OCI-LY3 (cell line): ENCODE results near the gene H2BK1.

Source experiments
- H2AFZ ChIP-seq: fragments of 200-600, 300-600 bp; shearing (Covaris generic); 2 replicates; pipeline ENCODE4 v1.6.0; 2014; ENCODE audit warnings: antibody characterized with exemption, low read depth, low read length
- H3K27ac ChIP-seq: fragments of 200-600, 300-600 bp; sonication (generic); 2 replicates; pipeline ENCODE4 v1.5.1; 2014; ENCODE audit warnings: mild to moderate bottlenecking, low read length, moderate library complexity, mixed read lengths
- H3K27me3 ChIP-seq: fragments of 200-600, 300-600 bp; sonication (generic); 2 replicates; pipeline ENCODE4 v1.6.1; 2014; ENCODE audit warnings: low read depth, low read length, mixed read lengths
- H3K36me3 ChIP-seq: fragments of 200-600, 300-600 bp; sonication (generic); replicated peaks from 2 replicates; pipeline ENCODE3; 2014; ENCODE audit warnings: low read depth, low read length, mixed read lengths
- H3K4me1 ChIP-seq: fragments of 300-600, 200-600 bp; sonication (generic); 2 replicates; pipeline ENCODE4 v1.6.1; 2014; ENCODE audit warnings: low read length, mixed read lengths
- H3K4me2 ChIP-seq: fragments of 200-600, 300-600 bp; sonication (generic); 2 replicates; pipeline ENCODE4 v1.6.1; 2014; ENCODE audit warnings: low read length, mixed read lengths
- H3K4me3 ChIP-seq: fragments of 300-600, 200-600 bp; sonication (generic); 2 replicates; pipeline ENCODE4 v1.5.1; 2014; ENCODE audit warnings: antibody characterized with exemption, mild to moderate bottlenecking, low read length, moderate library complexity
- H3K79me2 ChIP-seq: fragments of 300-600, 200-600 bp; shearing (Covaris generic); 2 replicates; pipeline ENCODE4 v1.6.1; 2014; ENCODE audit warnings: mild to moderate bottlenecking, low read length, mixed read lengths
- H3K9ac ChIP-seq: fragments of 300-600, 200-600 bp; shearing (Covaris generic); 2 replicates; pipeline ENCODE4 v1.6.0; 2014; ENCODE audit warnings: mild to moderate bottlenecking, low read length, moderate library complexity
- H3K9me3 ChIP-seq: fragments of 200-600, 300-600 bp; shearing (Covaris generic); 2 replicates; pipeline ENCODE4 v1.6.1; 2014; ENCODE audit warnings: low read length, mixed read lengths; ENCODE audit not compliant: insufficient read depth
- H4K20me1 ChIP-seq: fragments of 200-600, 300-600 bp; sonication (generic); 2 replicates; pipeline ENCODE4 v1.6.1; 2016; ENCODE audit warnings: low read length, mixed read lengths; ENCODE audit not compliant: insufficient read depth
- EZH2phosphoT487 ChIP-seq: fragments of 200-600 bp; shearing (Covaris generic); IDR thresholded peaks from 2 replicates; pipeline ENCODE4 v1.6.1; 2018; ENCODE audit warnings: antibody characterized with exemption, mixed run types, low read depth
- TF ChIP-seq, protein P1 (sequence below): fragments of 200-600, 300-600 bp; sonication (generic); IDR thresholded peaks from 2 replicates; pipeline ENCODE4 v1.5.1; 2014; ENCODE audit warnings: antibody characterized with exemption, low read length, low read depth

The H2BK1 gene

DNA sequence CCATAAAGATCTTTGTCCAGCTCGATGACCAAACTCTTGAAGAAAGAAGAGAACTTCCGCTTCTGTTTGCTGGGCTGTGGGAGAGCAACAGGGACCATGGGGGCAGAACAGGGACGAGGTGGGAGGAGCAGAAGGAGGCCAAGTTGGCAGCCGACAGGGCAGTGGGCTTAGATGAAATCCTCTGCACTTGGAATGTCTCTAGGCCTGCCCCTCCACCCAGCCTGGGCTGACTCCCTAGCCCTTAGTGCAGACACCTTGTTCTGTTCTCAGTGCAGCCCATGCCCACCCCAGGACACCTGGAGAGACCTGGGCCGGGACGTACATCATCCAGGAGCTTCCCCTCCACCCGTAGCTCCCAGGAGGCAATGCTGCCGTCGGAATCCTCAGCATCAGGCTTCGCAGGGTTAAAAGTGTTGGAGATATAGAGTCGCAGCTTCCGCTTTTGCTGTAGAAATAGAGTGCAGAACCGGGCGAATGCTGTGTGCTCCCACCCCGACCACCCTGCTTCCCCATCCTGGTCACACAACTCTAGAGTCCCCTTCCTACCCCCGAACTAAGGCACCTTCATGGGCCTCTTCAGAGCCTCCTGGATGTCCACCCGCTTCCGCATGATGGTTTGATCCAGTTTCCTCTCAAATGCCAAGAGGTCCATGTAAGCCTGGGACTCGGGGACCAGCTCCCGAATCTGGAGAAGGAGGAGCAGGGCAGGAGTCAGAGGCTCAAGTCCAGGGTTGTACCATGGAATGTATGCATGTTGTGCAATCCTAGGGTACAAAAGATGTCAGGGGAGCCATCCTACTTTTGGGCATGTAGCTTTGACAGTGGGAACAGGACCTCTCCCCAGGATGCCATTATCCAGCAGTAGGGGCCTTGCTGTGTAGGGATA lies 32.1 kb upstream of the H2BK1 start:
- H3K27ac ChIP-seq = no peak overlapping the region
- H3K27me3 ChIP-seq = peaks cover 28% of the 10 kb centered on the region
- peaks cover 8% of the 10 kb centered on the region for H3K36me3 ChIP-seq
- no peak overlapping the region for H2AFZ ChIP-seq
- H3K4me2 ChIP-seq = no peak overlapping the region
- H3K9me3 ChIP-seq = no peaks in the 10 kb centered on the region
- peaks cover 22% of the 10 kb centered on the region; the same call in 1 of the 2 replicates for H4K20me1 ChIP-seq
- no peak for TF ChIP-seq EZH2phosphoT487
- TF ChIP-seq, protein P1, sequence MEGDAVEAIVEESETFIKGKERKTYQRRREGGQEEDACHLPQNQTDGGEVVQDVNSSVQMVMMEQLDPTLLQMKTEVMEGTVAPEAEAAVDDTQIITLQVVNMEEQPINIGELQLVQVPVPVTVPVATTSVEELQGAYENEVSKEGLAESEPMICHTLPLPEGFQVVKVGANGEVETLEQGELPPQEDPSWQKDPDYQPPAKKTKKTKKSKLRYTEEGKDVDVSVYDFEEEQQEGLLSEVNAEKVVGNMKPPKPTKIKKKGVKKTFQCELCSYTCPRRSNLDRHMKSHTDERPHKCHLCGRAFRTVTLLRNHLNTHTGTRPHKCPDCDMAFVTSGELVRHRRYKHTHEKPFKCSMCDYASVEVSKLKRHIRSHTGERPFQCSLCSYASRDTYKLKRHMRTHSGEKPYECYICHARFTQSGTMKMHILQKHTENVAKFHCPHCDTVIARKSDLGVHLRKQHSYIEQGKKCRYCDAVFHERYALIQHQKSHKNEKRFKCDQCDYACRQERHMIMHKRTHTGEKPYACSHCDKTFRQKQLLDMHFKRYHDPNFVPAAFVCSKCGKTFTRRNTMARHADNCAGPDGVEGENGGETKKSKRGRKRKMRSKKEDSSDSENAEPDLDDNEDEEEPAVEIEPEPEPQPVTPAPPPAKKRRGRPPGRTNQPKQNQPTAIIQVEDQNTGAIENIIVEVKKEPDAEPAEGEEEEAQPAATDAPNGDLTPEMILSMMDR = no peak
- no peak overlapping the region for H3K9ac ChIP-seq
- H3K4me1 ChIP-seq = peaks cover 40% of the 10 kb centered on the region
- H3K4me3 ChIP-seq = no peak overlapping the region
- H3K79me2 ChIP-seq = no peaks in the 10 kb centered on the region

DNA sequence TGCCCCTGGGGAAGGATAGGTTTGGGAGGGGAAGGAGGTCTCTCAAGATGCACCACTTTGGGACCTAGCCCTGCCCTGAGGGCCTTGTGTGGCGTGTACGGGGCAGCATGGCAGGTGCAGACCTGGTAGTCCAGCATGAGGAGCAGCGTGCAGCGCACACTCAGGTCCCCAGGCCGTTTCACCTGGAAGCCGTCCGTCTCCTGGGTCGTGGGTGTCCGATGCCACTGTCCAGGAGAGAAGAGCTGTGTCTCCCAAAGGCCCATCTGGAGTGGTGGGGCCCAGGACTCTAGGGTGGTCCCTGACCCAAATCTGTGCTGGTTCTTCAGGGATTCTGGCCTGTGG lies 31.4 kb upstream of the H2BK1 start:
- Histone ChIP-seq H3K79me2 (no peaks in the 10 kb centered on the region), H3K9ac (no peak overlapping the region), H2AFZ (no peak overlapping the region), H3K27ac (no peak overlapping the region), H3K36me3 (peaks cover 9% of the 10 kb centered on the region), H3K4me1 (peaks cover 40% of the 10 kb centered on the region), H3K4me3 (no peak overlapping the region), H4K20me1 (peaks cover 19% of the 10 kb centered on the region; the same call in 1 of the 2 replicates), H3K4me2 (no peak overlapping the region), H3K9me3 (no peaks in the 10 kb centered on the region), H3K27me3 (peaks cover 22% of the 10 kb centered on the region)
- no peak for TF ChIP-seq EZH2phosphoT487
- TF ChIP-seq, protein P1 = no peak

DNA sequence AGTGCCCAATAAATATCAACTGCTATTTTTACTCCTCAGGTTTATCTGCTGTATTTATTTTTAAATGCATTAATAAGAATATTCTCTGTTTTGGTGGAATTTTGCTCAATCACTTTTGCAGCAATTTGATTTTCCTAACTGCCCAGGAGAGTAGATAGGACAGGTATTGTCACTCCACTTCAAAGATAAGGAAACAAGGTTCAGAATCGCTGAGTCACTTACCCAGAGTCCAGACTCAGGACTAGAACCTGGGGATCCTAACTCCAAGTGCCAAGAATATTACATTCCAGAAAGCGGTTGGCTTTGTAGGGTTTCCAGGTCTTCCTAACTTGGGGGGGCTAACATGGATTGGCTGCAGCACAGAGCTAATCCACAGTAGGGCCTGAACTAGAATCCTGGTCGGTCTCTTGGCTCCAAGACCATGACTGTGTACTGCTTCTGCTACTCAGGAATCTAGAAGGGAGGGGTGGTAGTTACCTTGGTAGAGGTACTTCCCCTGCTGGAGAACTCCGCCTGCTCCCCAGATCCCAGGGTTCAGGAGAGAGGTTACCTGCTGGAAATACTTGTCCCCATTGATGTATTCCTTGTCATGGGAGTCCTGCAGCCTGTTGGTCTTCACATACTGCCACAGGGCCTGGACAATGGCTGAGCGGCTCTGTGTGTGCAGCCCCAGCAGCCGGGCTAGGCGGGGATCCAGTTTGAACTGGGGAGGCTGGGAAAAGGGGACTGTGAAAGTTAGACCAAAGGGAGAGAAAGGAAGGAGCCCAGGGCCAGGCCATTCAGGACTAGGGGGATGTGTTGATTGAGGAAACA lies 30.9 kb upstream of the H2BK1 start:
- H3K27ac ChIP-seq = no peak overlapping the region
- peaks cover 16% of the 10 kb centered on the region for H3K27me3 ChIP-seq
- H2AFZ ChIP-seq = no peak overlapping the region
- H3K9me3 ChIP-seq = no peaks in the 10 kb centered on the region
- H4K20me1 ChIP-seq = peaks cover 25% of the 10 kb centered on the region
- no peak overlapping the region for H3K9ac ChIP-seq
- H3K4me2 ChIP-seq = no peak overlapping the region
- H3K4me1 ChIP-seq = peaks cover 40% of the 10 kb centered on the region
- no peak overlapping the region for H3K4me3 ChIP-seq
- H3K36me3 ChIP-seq = peaks cover 9% of the 10 kb centered on the region
- TF ChIP-seq, protein P1 = no peak
- no peak for TF ChIP-seq EZH2phosphoT487
- H3K79me2 ChIP-seq = no peaks in the 10 kb centered on the region

DNA sequence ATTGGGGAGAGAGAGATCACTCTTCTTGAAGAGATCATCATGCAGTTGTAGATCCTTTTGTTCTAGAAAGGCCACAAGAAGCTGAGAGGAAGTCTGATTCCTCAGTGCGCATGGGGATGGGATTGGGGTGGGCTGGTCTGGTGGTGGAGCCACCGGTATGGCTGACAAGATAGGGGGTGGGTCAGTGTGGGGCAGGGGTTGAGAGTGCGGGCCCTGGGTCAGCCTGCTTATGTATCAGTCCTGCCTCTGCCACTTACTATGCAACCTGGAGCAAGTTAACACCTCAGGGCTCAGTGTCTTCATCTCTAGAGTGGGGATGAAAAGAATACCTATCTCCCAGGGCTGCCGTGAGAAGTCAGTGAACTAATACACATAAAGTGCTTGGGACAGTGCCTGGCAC lies 30.2 kb upstream of the H2BK1 start:
- TF ChIP-seq, protein P1 = no peak
- TF ChIP-seq EZH2phosphoT487 = no peak
- Histone ChIP-seq H3K9me3 (no peaks in the 10 kb centered on the region), H3K79me2 (no peaks in the 10 kb centered on the region), H3K9ac (no peak overlapping the region), H3K4me1 (peaks cover 34% of the 10 kb centered on the region), H3K4me3 (no peak overlapping the region), H4K20me1 (peaks cover 26% of the 10 kb centered on the region), H3K36me3 (peaks cover 9% of the 10 kb centered on the region), H3K27me3 (peaks cover 10% of the 10 kb centered on the region), H3K4me2 (no peak overlapping the region), H3K27ac (no peak overlapping the region), H2AFZ (no peak overlapping the region)
